GM23338 (cell line): ENCODE results near the gene AOC3.
"Not testable (repeated sequence)": the region's sequence is repeated elsewhere in the genome, so short reads cannot be mapped to it uniquely, and the experiment has no call there.

ENCODE experiments used
- EZH2 ChIP-seq: fragments of 200-600 bp; sonication (generic); IDR thresholded peaks from one replicate; pipeline ENCODE4 v1.8.0; 2017; ENCODE audit warnings: antibody characterized with exemption, mild to moderate bottlenecking, low read depth; ENCODE audit not compliant: unreplicated experiment
- EZH2phosphoT487 ChIP-seq: fragments of 200-600 bp; sonication (generic); IDR thresholded peaks from one replicate; pipeline ENCODE4 v1.8.1; 2018; ENCODE audit warnings: antibody characterized with exemption; ENCODE audit not compliant: unreplicated experiment
- JUNB ChIP-seq: IDR thresholded peaks from one replicate; pipeline ENCODE4 v1.6.1; 2016; ENCODE audit warnings: antibody characterized with exemption; ENCODE audit not compliant: unreplicated experiment
- POLR2AphosphoS5 ChIP-seq: IDR thresholded peaks from 2 replicates; pipeline ENCODE4 v1.6.1; 2016; ENCODE audit warnings: antibody characterized with exemption, low read depth
- ZNF114 ChIP-seq: fragments of 250-450 bp; sonication (Bioruptor Pico); IDR thresholded peaks from 2 replicates; pipeline ENCODE4 v1.5.0; 2020; ENCODE audit warnings: mild to moderate bottlenecking, moderate library complexity
- ZNF331 ChIP-seq: fragments of 250-450 bp; sonication (Bioruptor Pico); IDR thresholded peaks from 2 replicates; pipeline ENCODE4 v1.5.0; 2020; ENCODE audit warnings: low read depth, mild to moderate bottlenecking, moderate library complexity
- TF ChIP-seq, protein P1 (sequence below), 2 experiments: fragments of 200-600 bp in 1 of 2; sonication (generic) in 1 of 2; conservative IDR thresholded peaks; 2 replicates each; pipeline versions ENCODE4 v1.5.1 to v1.6.1; 2016 to 2017; ENCODE audit warnings: antibody characterized with exemption in 2 of 2, low read depth in 2 of 2, mild to moderate bottlenecking in 2 of 2, moderate library complexity in 1 of 2
- TF ChIP-seq, protein P2 (sequence below): IDR thresholded peaks from one replicate; pipeline ENCODE4 v1.6.1; 2018; ENCODE audit warnings: antibody characterized with exemption; ENCODE audit not compliant: unreplicated experiment

DNA sequence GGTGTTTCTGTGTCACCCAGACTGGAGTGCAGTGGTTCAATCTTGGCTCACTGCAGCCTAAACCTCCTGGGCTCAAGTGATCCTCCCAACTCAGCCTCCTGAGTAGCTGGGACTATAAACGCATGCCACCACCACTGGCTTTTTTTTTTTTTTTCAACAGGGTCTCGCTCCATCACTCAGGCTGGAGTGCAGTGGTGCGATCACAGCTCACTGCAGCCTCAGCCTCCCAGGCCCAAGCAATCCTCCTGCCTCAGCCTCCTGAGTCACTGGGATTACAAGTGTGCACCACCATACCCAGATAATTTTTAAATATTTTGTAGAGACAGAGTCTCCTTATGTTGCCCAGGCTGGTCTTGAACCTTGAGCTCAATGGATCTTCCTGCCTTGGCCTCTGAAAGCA, 34.8 kb downstream of the AOC3 start:
- not testable (repeated sequence) for TF ChIP-seq EZH2phosphoT487; ZNF331 (CRISPR knock-in tag); JUNB; EZH2; POLR2AphosphoS5; ZNF114
- TF ChIP-seq, protein P1, sequence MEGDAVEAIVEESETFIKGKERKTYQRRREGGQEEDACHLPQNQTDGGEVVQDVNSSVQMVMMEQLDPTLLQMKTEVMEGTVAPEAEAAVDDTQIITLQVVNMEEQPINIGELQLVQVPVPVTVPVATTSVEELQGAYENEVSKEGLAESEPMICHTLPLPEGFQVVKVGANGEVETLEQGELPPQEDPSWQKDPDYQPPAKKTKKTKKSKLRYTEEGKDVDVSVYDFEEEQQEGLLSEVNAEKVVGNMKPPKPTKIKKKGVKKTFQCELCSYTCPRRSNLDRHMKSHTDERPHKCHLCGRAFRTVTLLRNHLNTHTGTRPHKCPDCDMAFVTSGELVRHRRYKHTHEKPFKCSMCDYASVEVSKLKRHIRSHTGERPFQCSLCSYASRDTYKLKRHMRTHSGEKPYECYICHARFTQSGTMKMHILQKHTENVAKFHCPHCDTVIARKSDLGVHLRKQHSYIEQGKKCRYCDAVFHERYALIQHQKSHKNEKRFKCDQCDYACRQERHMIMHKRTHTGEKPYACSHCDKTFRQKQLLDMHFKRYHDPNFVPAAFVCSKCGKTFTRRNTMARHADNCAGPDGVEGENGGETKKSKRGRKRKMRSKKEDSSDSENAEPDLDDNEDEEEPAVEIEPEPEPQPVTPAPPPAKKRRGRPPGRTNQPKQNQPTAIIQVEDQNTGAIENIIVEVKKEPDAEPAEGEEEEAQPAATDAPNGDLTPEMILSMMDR (conservative IDR thresholded peaks at IDR 0.05; ENCODE audit: low read depth in 2 of 2), result not testable (repeated sequence)
- TF ChIP-seq, protein P2, sequence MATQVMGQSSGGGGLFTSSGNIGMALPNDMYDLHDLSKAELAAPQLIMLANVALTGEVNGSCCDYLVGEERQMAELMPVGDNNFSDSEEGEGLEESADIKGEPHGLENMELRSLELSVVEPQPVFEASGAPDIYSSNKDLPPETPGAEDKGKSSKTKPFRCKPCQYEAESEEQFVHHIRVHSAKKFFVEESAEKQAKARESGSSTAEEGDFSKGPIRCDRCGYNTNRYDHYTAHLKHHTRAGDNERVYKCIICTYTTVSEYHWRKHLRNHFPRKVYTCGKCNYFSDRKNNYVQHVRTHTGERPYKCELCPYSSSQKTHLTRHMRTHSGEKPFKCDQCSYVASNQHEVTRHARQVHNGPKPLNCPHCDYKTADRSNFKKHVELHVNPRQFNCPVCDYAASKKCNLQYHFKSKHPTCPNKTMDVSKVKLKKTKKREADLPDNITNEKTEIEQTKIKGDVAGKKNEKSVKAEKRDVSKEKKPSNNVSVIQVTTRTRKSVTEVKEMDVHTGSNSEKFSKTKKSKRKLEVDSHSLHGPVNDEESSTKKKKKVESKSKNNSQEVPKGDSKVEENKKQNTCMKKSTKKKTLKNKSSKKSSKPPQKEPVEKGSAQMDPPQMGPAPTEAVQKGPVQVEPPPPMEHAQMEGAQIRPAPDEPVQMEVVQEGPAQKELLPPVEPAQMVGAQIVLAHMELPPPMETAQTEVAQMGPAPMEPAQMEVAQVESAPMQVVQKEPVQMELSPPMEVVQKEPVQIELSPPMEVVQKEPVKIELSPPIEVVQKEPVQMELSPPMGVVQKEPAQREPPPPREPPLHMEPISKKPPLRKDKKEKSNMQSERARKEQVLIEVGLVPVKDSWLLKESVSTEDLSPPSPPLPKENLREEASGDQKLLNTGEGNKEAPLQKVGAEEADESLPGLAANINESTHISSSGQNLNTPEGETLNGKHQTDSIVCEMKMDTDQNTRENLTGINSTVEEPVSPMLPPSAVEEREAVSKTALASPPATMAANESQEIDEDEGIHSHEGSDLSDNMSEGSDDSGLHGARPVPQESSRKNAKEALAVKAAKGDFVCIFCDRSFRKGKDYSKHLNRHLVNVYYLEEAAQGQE, result not testable (repeated sequence)
